Smooth muscle cell (in vitro differentiated cells): ENCODE data around the gene SRSF4. TPM values are rescaled to one million over a fixed set of nuclear protein-coding genes. Genes with fewer than 3 reads are reported as not detected.

Experiments
- DNase-seq: peaks from one replicate; lab custom pipeline; 2025; ENCODE audit not compliant: unreplicated experiment; lab: John Stamatoyannopoulos, UW
- H2AFZ ChIP-seq: fragments of 200-600 bp; sonication (generic); 2 replicates; pipeline ENCODE4 v1.6.0; 2016; ENCODE audit warnings: antibody characterized with exemption, low read depth, mild to moderate bottlenecking
- H3F3A ChIP-seq: fragments of 200-600 bp; sonication (generic); 2 replicates; pipeline ENCODE4 v1.6.0; 2017; ENCODE audit warnings: antibody characterized with exemption, low read depth
- H3K27ac ChIP-seq: fragments of 200-600 bp; sonication (generic); 2 replicates; pipeline ENCODE4 v1.5.1; 2016; ENCODE audit warnings: low read depth, mild to moderate bottlenecking
- H3K27me3 ChIP-seq: fragments of 200-600 bp; sonication (generic); 2 replicates; pipeline ENCODE4 v1.6.1; 2016; ENCODE audit warnings: low read depth, mild to moderate bottlenecking
- H3K36me3 ChIP-seq: fragments of 200-600 bp; sonication (generic); 2 replicates; pipeline ENCODE4 v1.5.1; 2016; ENCODE audit warnings: low read depth
- H3K4me1 ChIP-seq: fragments of 200-600 bp; sonication (generic); 2 replicates; pipeline ENCODE4 v1.5.1; 2016; ENCODE audit warnings: low read depth
- H3K4me2 ChIP-seq: fragments of 200-600 bp; sonication (generic); 2 replicates; pipeline ENCODE4 v1.6.0; 2016; ENCODE audit warnings: mild to moderate bottlenecking
- H3K4me3 ChIP-seq: fragments of 200-600 bp; sonication (generic); 2 replicates; pipeline ENCODE4 v1.5.1; 2016; ENCODE audit warnings: mild to moderate bottlenecking
- H3K79me2 ChIP-seq: fragments of 200-600 bp; sonication (generic); 2 replicates; pipeline ENCODE4 v1.6.0; 2016; ENCODE audit warnings: low read depth, mild to moderate bottlenecking
- H3K9ac ChIP-seq: fragments of 200-600 bp; sonication (generic); 2 replicates; pipeline ENCODE4 v1.6.0; 2016; ENCODE audit warnings: low read depth
- H3K9me3 ChIP-seq: fragments of 200-600 bp; sonication (generic); replicated peaks from 2 replicates; pipeline ENCODE4 v1.5.1; 2016; ENCODE audit warnings: low read depth
- H4K20me1 ChIP-seq: fragments of 200-600 bp; sonication (generic); 2 replicates; pipeline ENCODE4 v1.6.0; 2016; ENCODE audit warnings: low read depth
- CTCF ChIP-seq: fragments of 200-600 bp; sonication (generic); IDR thresholded peaks from 2 replicates; pipeline ENCODE4 v1.5.1; 2017; ENCODE audit warnings: borderline replicate concordance, mild to moderate bottlenecking, antibody characterized with exemption; ENCODE audit not compliant: insufficient read depth, poor library complexity, severe bottlenecking
- WGBS: methylation state at CpG from one replicate; pipeline ENCODE4 v1.1.7; 2016; ENCODE audit warnings: low lambda C conversion rate; 5-methylcytosine and 5-hydroxymethylcytosine counted together
- polyA plus RNA-seq: library from polyadenylated mRNA; unstranded; fragments of >200 nt; fragmentation: Nextera tagmentation; extraction: Ambion mirVana; gene quantifications from 2 replicates; pipeline ENCODE4 v1.2.1, GENCODE V29; 2016
- total RNA-seq: library from RNA; depleted of rRNA; stranded (reverse); fragments of >200 nt; gene quantifications from 2 replicates; pipeline ENCODE4 v1.2.3, GENCODE V29; 2014

Gene SRSF4
- total and polyA plus RNA-seq, 2 experiments from 2014 or later, result 53.9 to 98.7 TPM

DNA sequence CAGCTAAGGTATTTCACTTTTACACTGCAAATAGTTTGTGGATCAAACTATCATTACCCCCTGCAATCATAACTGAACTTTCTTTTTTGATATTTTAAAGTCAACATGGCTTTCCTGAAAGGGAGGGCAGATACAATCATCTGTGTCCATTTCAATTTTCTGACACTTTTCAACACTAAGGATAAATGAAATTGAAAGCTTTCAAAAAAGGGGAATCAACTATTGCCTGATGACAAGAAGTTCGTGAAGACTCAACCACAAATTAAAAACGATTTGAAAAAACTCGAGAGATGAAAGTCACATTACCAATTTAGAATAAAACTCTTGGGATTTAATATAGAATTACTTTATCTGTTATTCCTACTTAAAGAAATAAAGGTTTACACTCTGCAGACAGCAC, 11.7 kb downstream of the SRSF4 start:
- no peak for TF ChIP-seq CTCF
- WGBS, result 96% methylated on average over 3 of the region's 3 CpGs
- Histone ChIP-seq H3K36me3 (no peaks in the 10 kb centered on the region), H3K27ac (peak overlapping the region; percentile 21), H3K27me3 (no peaks in the 10 kb centered on the region), H3K9me3 (no peaks in the 10 kb centered on the region), H4K20me1 (peaks cover 100% of the 10 kb centered on the region), H3K4me1 (peaks cover 40% of the 10 kb centered on the region), H3K4me2 (peak overlapping the region; percentile 48), H2AFZ (no peak overlapping the region), H3K4me3 (no peak overlapping the region), H3K9ac (no peak overlapping the region), H3K79me2 (peaks cover 100% of the 10 kb centered on the region), H3F3A (peaks cover 30% of the 10 kb centered on the region)
- no peak for DNase-seq

GRCh38 chr1:29167904-29168303, 13.8 kb downstream of the SRSF4 start:
- no peak overlapping the region for H3K4me3 ChIP-seq
- no peak for TF ChIP-seq CTCF
- H3K36me3 ChIP-seq, result no peaks in the 10 kb centered on the region
- H4K20me1 ChIP-seq, result peaks cover 100% of the 10 kb centered on the region
- peaks cover 61% of the 10 kb centered on the region for H3K4me1 ChIP-seq
- H3F3A ChIP-seq, result peaks cover 40% of the 10 kb centered on the region
- no peaks in the 10 kb centered on the region for H3K27me3 ChIP-seq
- 97% methylated on average over 9 of the region's 9 CpGs for WGBS
- no peak overlapping the region for H3K9ac ChIP-seq
- H3K4me2 ChIP-seq, result no peak overlapping the region
- H3K79me2 ChIP-seq, result peaks cover 100% of the 10 kb centered on the region
- H3K27ac ChIP-seq, result peak overlapping the region; percentile 46
- DNase-seq, result no peak
- no peak overlapping the region for H2AFZ ChIP-seq
- H3K9me3 ChIP-seq, result no peaks in the 10 kb centered on the region

- no peaks in the 10 kb centered on the region for H3K9me3 ChIP-seq
- no peaks in the 10 kb centered on the region for H3K27me3 ChIP-seq
- peaks cover 100% of the 10 kb centered on the region for H4K20me1 ChIP-seq
- no peak overlapping the region for H3K4me2 ChIP-seq
- H3K4me3 ChIP-seq, result no peak overlapping the region
- H3K79me2 ChIP-seq, result peaks cover 98% of the 10 kb centered on the region
- H3K27ac ChIP-seq, result peak overlapping the region; percentile 46
- peaks cover 61% of the 10 kb centered on the region for H3K4me1 ChIP-seq
- 66% methylated on average over 9 of the region's 9 CpGs for WGBS
- TF ChIP-seq CTCF, result no peak
- no peaks in the 10 kb centered on the region for H3K36me3 ChIP-seq
- H3F3A ChIP-seq, result peaks cover 42% of the 10 kb centered on the region
- H2AFZ ChIP-seq, result no peak overlapping the region
- DNase-seq, result no peak
- H3K9ac ChIP-seq, result no peak overlapping the region
Observed at GRCh38 chr1:29166291-29166878, 15.3 kb downstream of the SRSF4 start.

- Histone ChIP-seq H3K36me3 (no peaks in the 10 kb centered on the region), H3K79me2 (peaks cover 98% of the 10 kb centered on the region), H3K9ac (no peak overlapping the region), H4K20me1 (peaks cover 98% of the 10 kb centered on the region), H3F3A (peaks cover 44% of the 10 kb centered on the region), H3K4me1 (peaks cover 46% of the 10 kb centered on the region), H3K27ac (peak overlapping the region; percentile 76), H3K9me3 (no peaks in the 10 kb centered on the region), H3K4me3 (no peak overlapping the region), H3K4me2 (no peak overlapping the region), H3K27me3 (no peaks in the 10 kb centered on the region), H2AFZ (no peak overlapping the region)
- 92% methylated on average over 4 of the region's 4 CpGs for WGBS
- DNase-seq, result no peak
- no peak for TF ChIP-seq CTCF
Observed at GRCh38 chr1:29164588-29164987, 17.1 kb downstream of the SRSF4 start.
